Effector memory CD8-positive, alpha-beta T cell (primary cell): Measurements from ENCODE around the gene HDDC3.

ENCODE experiments used
- ATAC-seq: fragments of 150-1000 bp; cut with Tn5 transposase; replicated peaks from 2 replicates; pipeline ENCODE4 v1.10.0; 2021; ENCODE audit warnings: mild to moderate bottlenecking, moderate library complexity
- DNase-seq, 3 experiments: peaks; one replicate each; pipeline ENCODE4 v3.0.0; 2021
- H3K27ac Mint-ChIP-seq, 2 donors: one replicate each; pipeline ENCODE4 v1.8.0; 2022; ENCODE audit warnings: mild to moderate bottlenecking in 2 of 2, mixed read lengths in 2 of 2, moderate library complexity in 2 of 2
- H3K27me3 Mint-ChIP-seq, 2 donors: one replicate each; pipeline ENCODE4 v1.8.0; 2022; ENCODE audit warnings: mixed read lengths in 2 of 2
- H3K36me3 Mint-ChIP-seq: one replicate; pipeline ENCODE4 v1.8.0; 2022; ENCODE audit warnings: mild to moderate bottlenecking, moderate library complexity, mixed read lengths; ENCODE audit not compliant: insufficient read depth
- H3K4me1 Mint-ChIP-seq, 2 donors: one replicate each; pipeline ENCODE4 v1.8.0; 2022; ENCODE audit warnings: low read depth in 2 of 2, mixed read lengths in 2 of 2
- H3K4me3 Mint-ChIP-seq, 2 donors: one replicate each; pipeline ENCODE4 v1.8.0; 2022; ENCODE audit warnings: mild to moderate bottlenecking in 2 of 2, mixed read lengths in 2 of 2, moderate library complexity in 2 of 2
- H3K9me3 Mint-ChIP-seq, 2 donors: one replicate each; pipeline ENCODE4 v1.8.0; 2022; ENCODE audit warnings: mixed read lengths in 2 of 2
- total RNA-seq, 9 experiments: gene quantifications; one replicate each; lab custom pipeline; 2026; lab: John Stamatoyannopoulos, UW

The HDDC3 gene
- total RNA-seq: 14.3 to 26.7 (median 21.6) reads per million in 9 experiments

DNA sequence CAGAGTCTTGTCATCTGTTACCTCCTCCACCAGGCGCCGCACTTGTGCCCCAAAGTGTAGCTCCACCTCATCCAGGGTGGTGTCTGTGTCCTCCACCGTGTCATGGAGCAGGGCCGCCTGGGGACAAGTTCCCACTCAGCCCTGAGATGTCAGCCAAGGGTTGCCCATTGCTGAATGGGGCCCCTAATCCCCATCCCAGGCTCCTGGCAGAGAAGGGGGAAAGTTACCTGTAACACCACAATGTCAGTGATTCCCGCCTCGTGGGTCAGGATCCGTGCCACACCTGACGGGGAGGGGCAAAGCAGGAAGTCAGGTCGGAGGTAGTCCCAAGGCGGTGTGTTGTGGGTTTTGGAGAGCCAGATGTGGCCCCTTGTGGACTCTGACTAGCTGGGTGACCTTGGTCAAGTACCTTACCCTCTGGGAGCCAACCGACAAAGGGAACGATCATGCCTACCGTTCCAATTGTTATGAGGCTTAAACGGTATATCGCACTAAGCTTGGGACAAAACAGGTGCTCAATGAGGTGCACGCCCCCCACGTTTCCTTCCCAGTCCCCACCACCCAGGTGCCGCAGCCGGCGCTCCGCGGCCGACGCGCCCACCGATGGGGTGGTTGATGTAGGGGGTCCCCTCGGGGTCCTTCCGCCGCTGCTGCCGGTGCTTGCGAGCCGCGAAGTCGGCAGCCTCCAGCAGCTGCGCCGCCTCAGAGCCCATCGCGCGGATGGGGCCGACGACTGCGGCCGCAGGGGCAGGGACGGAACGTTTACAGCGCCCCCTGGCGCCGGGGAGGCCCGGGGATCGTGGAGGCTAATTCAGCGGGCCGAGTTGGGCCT, at the start of gene HDDC3:
TSS of gene HDDC3 (minus strand) at position 722 of the 832 bp plus-strand sequence. CDS start at position 713, 9 bp downstream.
- ATAC-seq (peak; percentile 57), DNase-seq (peak; percentile 89)
- H3K27me3 Mint-ChIP-seq: no peaks in the 10 kb centered on the region
- peaks cover 40 to 54% of the 10 kb centered on the region in 2 donors for H3K4me1 Mint-ChIP-seq
- peaks cover 19% of the 10 kb centered on the region for H3K36me3 Mint-ChIP-seq
- H3K4me3 Mint-ChIP-seq: peak within 1 kb of the TSS; percentile 97 to 98
- H3K27ac Mint-ChIP-seq: peak within 1 kb of the TSS; percentile 95 to 97
- H3K9me3 Mint-ChIP-seq: no peaks in the 10 kb centered on the region

DNA sequence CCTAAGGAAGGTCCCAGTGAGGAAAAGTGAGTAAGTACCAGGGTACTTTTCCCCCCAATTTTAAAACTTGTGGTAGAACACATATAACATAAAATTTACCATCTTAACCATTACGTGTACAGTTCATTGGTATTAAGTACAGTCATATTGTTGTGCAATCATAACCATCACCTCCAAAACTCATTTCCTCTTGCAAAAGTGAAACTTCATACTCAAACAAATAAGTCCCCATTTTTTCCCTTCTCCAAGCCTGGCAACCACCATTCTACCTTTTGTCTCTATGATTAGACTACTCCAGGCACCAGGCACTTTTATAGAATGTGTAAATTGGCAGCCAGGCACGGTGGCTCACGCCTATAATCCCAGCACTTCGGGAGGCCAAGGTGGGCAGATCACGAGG, 49.8 kb upstream of the HDDC3 start:
- no peak for DNase-seq

DNA sequence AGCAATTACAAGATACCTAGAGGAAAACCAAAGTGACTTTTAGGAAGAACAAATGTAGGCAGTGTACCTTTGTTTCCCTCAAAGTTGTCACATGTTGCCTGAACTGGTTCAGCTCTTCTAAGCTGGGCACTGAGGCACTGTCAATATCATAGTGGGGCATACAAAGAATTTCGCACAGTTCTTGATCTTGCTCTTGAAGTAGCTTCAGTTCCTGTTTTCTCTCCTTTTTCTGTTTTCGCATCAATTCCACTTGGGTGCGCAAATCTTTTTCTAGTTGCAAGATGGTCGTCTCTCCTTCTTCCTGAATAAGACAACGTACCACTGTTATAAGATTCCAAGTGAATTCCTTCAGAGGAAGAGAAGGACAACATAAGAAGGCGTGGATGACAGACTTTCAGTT, 49.3 kb upstream of the HDDC3 start:
- Mint-ChIP-seq H3K27ac (no peak overlapping the region), H3K9me3 (no peaks in the 10 kb centered on the region), H3K36me3 (peaks cover 8% of the 10 kb centered on the region), H3K27me3 (no peaks in the 10 kb centered on the region), H3K4me1 (peaks cover 1 to 5% of the 10 kb centered on the region in 2 donors), H3K4me3 (no peak overlapping the region)
- ATAC-seq (no peak), DNase-seq (no peak)

More for the DNA sequence above, 49.8 kb upstream of the HDDC3 start:
- H3K9me3 Mint-ChIP-seq: no peaks in the 10 kb centered on the region
- ATAC-seq: no peak
- H3K4me3 Mint-ChIP-seq: no peak overlapping the region
- peaks cover 8% of the 10 kb centered on the region for H3K36me3 Mint-ChIP-seq
- no peaks in the 10 kb centered on the region for H3K27me3 Mint-ChIP-seq
- no peak overlapping the region for H3K27ac Mint-ChIP-seq
- peaks cover 1 to 5% of the 10 kb centered on the region in 2 donors for H3K4me1 Mint-ChIP-seq

DNA sequence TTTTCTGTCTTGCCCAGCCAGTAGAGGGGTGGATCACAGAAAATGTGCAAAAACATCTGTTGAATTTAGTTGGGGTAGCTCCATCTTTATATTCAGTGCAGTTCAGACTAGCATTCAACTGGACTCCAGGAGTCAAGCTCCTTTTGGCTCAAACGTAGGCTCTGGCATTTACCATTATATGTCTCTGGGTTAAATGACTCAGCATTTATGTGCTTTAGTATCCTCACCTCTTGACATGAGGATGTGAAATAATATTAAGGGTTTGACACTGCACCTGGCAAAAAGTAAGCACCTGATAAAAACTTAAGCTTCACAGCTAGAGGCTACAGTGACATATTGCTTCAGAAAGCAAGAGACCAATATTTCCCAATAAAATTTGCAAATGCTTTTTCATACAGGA, 47.2 kb upstream of the HDDC3 start:
- Mint-ChIP-seq H3K27ac (no peak overlapping the region), H3K36me3 (peaks cover 14% of the 10 kb centered on the region), H3K27me3 (no peaks in the 10 kb centered on the region), H3K4me1 (peaks cover 0 to 1% of the 10 kb centered on the region in 2 donors), H3K9me3 (no peaks in the 10 kb centered on the region), H3K4me3 (no peak overlapping the region)
- no peak for DNase-seq
- ATAC-seq: no peak

DNA sequence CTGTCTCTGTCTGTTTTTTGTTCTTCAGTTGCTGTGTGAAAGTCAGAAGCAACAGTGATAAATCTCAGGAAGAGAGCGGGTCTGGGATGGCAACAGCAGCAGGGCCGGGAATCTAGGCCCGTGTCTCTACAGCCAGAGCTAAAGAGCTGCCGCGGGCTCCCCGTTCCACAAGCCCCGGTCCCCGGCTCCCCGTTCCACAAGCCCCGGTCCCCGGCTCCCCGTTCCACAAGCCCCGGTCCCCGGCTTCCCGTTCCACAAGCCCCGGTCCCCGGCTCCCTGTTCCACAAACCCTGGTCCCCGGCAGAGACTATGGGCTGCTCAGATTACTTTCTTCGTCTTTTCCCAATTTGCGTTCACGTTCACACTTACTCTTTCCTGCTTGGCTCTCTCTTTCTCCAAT, 41.9 kb upstream of the HDDC3 start:
- Mint-ChIP-seq H3K27me3 (no peaks in the 10 kb centered on the region), H3K4me1 (peaks cover 0 to 2% of the 10 kb centered on the region in 2 donors), H3K9me3 (no peaks in the 10 kb centered on the region), H3K4me3 (no peak overlapping the region), H3K27ac (peak overlapping the region in 1 of 2 donors; percentile 42), H3K36me3 (peaks cover 12% of the 10 kb centered on the region)
- DNase-seq (no peak), ATAC-seq (no peak)

GRCh38 chr15:90972133-90972532, 39.8 kb upstream of the HDDC3 start:
- Mint-ChIP-seq H3K9me3 (no peaks in the 10 kb centered on the region), H3K27ac (no peak overlapping the region), H3K36me3 (peaks cover 9% of the 10 kb centered on the region), H3K27me3 (no peaks in the 10 kb centered on the region), H3K4me1 (peaks cover 0 to 2% of the 10 kb centered on the region in 2 donors), H3K4me3 (no peak overlapping the region)
- no peak for ATAC-seq
- no peak for DNase-seq

GRCh38 chr15:90970274-90970673, 37.9 kb upstream of the HDDC3 start:
- Mint-ChIP-seq H3K27ac (no peak overlapping the region), H3K27me3 (no peaks in the 10 kb centered on the region)

DNA sequence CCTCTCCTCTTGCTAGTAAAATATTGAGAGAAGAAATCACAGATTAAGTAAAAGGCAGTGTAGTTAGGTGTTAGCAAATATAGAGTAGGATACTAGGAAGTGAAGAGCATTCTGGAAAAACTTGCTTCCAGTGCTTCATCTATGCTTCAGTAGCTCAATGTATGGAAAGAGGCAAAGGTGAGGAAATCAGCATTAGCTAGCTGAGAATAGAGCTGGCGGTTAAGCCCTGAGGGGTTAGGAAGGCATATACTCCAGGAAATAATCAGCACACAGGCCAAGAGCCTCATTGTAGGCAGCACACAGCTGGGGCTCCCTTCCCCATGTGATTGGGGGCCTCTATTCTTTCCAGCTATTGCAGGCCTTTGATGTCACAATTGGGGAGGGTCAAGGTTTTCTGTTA, 36.1 kb upstream of the HDDC3 start:
- no peak for ATAC-seq

More at GRCh38 chr15:90970274-90970673, 37.9 kb upstream of the HDDC3 start:
- Mint-ChIP-seq H3K9me3 (no peaks in the 10 kb centered on the region), H3K4me3 (no peak overlapping the region), H3K36me3 (peaks cover 7% of the 10 kb centered on the region), H3K4me1 (peaks cover 0 to 2% of the 10 kb centered on the region in 2 donors)
- no peak for ATAC-seq
- DNase-seq: no peak

DNA sequence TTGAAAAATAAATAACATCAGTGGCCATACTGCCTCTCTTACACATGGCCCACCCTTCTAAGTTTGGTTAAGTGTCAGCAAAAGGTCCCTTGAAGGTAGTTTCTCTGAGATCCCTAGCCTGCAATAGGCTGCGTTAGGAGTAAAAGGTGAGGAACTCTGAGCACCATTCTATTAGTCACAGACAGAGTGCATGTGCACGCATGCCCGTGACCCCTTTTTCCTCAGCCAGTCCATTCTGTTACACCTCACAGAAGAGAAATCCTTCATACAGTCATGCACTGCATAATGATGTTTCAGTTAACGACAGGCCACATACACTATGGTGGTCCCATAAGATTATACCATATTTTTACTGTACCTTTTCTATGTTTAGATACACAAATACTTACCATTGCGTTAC, 34.9 kb upstream of the HDDC3 start:
- Mint-ChIP-seq H3K27me3 (no peaks in the 10 kb centered on the region), H3K27ac (no peak overlapping the region), H3K9me3 (no peaks in the 10 kb centered on the region), H3K36me3 (peaks cover 3% of the 10 kb centered on the region), H3K4me3 (no peak overlapping the region), H3K4me1 (peaks cover 0 to 2% of the 10 kb centered on the region in 2 donors)
- DNase-seq (no peak), ATAC-seq (no peak)

More for the DNA sequence above, 36.1 kb upstream of the HDDC3 start:
- no peaks in the 10 kb centered on the region for H3K9me3 Mint-ChIP-seq
- H3K4me1 Mint-ChIP-seq: peaks cover 0 to 2% of the 10 kb centered on the region in 2 donors
- no peaks in the 10 kb centered on the region for H3K27me3 Mint-ChIP-seq
- DNase-seq: no peak
- H3K36me3 Mint-ChIP-seq: no peaks in the 10 kb centered on the region
- H3K27ac Mint-ChIP-seq: peak overlapping the region in 1 of 2 donors; percentile 38
- no peak overlapping the region for H3K4me3 Mint-ChIP-seq

DNA sequence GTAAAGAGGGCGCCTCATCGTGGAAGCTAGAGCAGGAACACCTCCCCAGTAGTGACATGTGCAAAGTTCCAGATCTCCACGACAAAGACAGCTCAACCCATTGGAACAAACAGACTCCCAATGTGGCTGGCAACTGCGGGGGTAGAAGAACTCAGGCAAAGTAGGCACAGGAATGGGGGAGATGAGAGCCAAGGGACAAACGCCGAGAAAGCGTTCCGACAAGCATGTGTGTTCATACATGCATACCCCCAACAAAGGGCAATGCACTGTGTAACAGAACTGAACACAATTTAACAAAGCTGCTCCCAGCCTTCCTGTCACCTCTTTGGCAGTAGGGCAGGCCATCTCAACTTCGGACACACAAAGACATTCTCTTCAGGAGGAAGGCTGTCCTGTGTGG, 33.9 kb upstream of the HDDC3 start:
- Mint-ChIP-seq H3K4me3 (no peak overlapping the region), H3K4me1 (peaks cover 0 to 2% of the 10 kb centered on the region in 2 donors), H3K9me3 (no peaks in the 10 kb centered on the region), H3K36me3 (peaks cover 3% of the 10 kb centered on the region), H3K27ac (peak overlapping the region in 1 of 2 donors; percentile 21), H3K27me3 (no peaks in the 10 kb centered on the region)
- DNase-seq (no peak), ATAC-seq (no peak)

DNA sequence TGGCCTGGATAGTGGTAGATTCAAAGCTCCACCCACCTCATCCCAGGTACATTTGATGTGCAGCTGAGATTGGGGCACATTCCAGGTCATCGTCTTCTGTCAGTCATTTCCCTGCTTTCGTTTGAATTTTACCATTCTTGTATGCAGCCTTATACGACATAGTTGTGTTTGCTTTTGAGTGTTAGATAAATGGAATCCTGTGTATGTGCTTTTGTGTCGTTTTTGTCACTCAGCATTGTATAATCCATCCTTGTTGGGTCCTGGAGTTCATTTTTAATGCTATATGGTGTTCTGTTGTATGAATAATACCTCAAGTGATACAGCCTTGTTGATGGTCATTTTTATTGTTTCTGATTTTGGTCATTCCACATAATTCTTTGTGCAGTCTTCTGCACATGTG, 29.7 kb upstream of the HDDC3 start:
- DNase-seq (no peak), ATAC-seq (no peak)
- Mint-ChIP-seq H3K27ac (no peak overlapping the region), H3K27me3 (no peaks in the 10 kb centered on the region), H3K4me1 (no peaks in the 10 kb centered on the region), H3K4me3 (no peak overlapping the region), H3K36me3 (peaks cover 16% of the 10 kb centered on the region), H3K9me3 (no peaks in the 10 kb centered on the region)

GRCh38 chr15:90960298-90961091, 28.1 kb upstream of the HDDC3 start:
- Mint-ChIP-seq H3K9me3 (no peaks in the 10 kb centered on the region), H3K4me3 (no peak overlapping the region), H3K36me3 (peaks cover 16% of the 10 kb centered on the region), H3K4me1 (no peaks in the 10 kb centered on the region), H3K27me3 (no peaks in the 10 kb centered on the region), H3K27ac (no peak overlapping the region)
- ATAC-seq (no peak), DNase-seq (no peak)

- Mint-ChIP-seq H3K9me3 (no peaks in the 10 kb centered on the region), H3K27me3 (no peaks in the 10 kb centered on the region), H3K36me3 (peaks cover 17% of the 10 kb centered on the region), H3K4me3 (no peak overlapping the region), H3K27ac (no peak overlapping the region), H3K4me1 (peaks cover 2 to 5% of the 10 kb centered on the region in 2 donors)
- DNase-seq: no peak
- no peak for ATAC-seq
Measured at GRCh38 chr15:90959894-90960293, 27.5 kb upstream of the HDDC3 start.
